ENCODE data around the gene ARHGEF16.

The ARHGEF16 gene

DNA sequence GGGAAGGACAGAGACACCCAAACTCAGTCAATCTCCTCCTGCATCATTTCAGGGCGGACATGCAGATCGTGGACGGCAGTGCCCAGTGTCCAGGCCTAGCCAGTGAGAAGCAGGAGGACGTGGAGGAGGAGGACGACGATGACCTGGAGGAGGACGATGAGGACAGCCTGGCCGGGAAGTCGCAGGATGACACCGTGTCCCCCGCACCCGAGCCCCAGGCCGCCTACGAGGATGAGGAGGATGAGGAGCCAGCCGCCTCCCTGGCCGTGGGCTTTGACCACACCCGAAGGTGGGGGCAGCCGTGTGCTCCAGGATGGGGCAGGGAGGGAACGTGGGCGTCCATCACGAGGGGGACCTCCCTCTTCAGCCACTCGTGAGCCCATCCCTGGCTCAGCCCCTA, 23.6 kb upstream of the ARHGEF16 start:
- Histone ChIP-seq H3K27me3 (ENCODE audit: control insufficient read depth, insufficient read depth, low read length) (no peaks in the 10 kb centered on the region), H3K4me1 (ENCODE audit: control insufficient read depth, insufficient read depth, low read length) (no peaks in the 10 kb centered on the region), H3K9me3 (ENCODE audit: control insufficient read depth, insufficient read depth, low read length) (no peaks in the 10 kb centered on the region), H3K27ac (ENCODE audit: low read length) (no peak overlapping the region), H3K4me3 (ENCODE audit: low read length) (no peak overlapping the region), H3K36me3 (ENCODE audit: control insufficient read depth, insufficient read depth, low read length) (no peaks in the 10 kb centered on the region; the same call in 1 of the 2 replicates)
- DNase-seq (ENCODE audit: low read depth, low spot score) = no peak
- no CpG with 5 or more reads among the region's 22 CpGs for WGBS (ENCODE audit: insufficient coverage, insufficient read length)

GRCh38 chr1:3431266-3431665, 23.2 kb upstream of the ARHGEF16 start:
- Histone ChIP-seq H3K9me3 (ENCODE audit: control insufficient read depth, insufficient read depth, low read length) (no peaks in the 10 kb centered on the region), H3K27me3 (ENCODE audit: control insufficient read depth, insufficient read depth, low read length) (no peaks in the 10 kb centered on the region), H3K36me3 (ENCODE audit: control insufficient read depth, insufficient read depth, low read length) (no peaks in the 10 kb centered on the region; the same call in 1 of the 2 replicates), H3K27ac (ENCODE audit: low read length) (no peak overlapping the region), H3K4me1 (ENCODE audit: control insufficient read depth, insufficient read depth, low read length) (no peaks in the 10 kb centered on the region), H3K4me3 (ENCODE audit: low read length) (no peak overlapping the region)
- no peak for DNase-seq (ENCODE audit: low read depth, low spot score)
- WGBS (ENCODE audit: insufficient coverage, insufficient read length) = no CpG with 5 or more reads among the region's 12 CpGs

DNA sequence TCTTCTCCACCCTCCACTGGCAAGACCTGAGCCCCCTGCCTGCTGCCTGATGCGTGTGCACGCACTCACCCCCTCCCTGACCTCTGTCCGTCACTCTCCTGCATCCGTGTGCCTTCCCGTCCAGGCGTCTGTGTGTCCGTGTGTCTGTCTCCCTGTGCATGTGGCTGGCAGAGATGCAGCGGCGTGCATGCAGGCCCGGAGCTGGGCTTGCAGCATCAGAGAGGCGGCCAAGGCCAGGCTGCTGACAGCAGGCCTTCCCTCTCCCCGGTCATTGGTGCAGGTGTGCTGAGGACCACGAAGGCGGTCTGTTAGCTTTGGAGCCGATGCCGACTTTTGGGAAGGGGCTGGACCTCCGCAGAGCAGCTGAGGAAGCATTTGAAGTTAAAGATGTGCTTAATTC, 22.8 kb upstream of the ARHGEF16 start:
- Histone ChIP-seq H3K27ac (ENCODE audit: low read length) (no peak overlapping the region), H3K4me3 (ENCODE audit: low read length) (no peak overlapping the region), H3K4me1 (ENCODE audit: control insufficient read depth, insufficient read depth, low read length) (no peaks in the 10 kb centered on the region), H3K9me3 (ENCODE audit: control insufficient read depth, insufficient read depth, low read length) (no peaks in the 10 kb centered on the region), H3K36me3 (ENCODE audit: control insufficient read depth, insufficient read depth, low read length) (no peaks in the 10 kb centered on the region; the same call in 1 of the 2 replicates), H3K27me3 (ENCODE audit: control insufficient read depth, insufficient read depth, low read length) (no peaks in the 10 kb centered on the region)
- WGBS (ENCODE audit: insufficient coverage, insufficient read length) = no CpG with 5 or more reads among the region's 17 CpGs
- DNase-seq (ENCODE audit: low read depth, low spot score) = no peak

DNA sequence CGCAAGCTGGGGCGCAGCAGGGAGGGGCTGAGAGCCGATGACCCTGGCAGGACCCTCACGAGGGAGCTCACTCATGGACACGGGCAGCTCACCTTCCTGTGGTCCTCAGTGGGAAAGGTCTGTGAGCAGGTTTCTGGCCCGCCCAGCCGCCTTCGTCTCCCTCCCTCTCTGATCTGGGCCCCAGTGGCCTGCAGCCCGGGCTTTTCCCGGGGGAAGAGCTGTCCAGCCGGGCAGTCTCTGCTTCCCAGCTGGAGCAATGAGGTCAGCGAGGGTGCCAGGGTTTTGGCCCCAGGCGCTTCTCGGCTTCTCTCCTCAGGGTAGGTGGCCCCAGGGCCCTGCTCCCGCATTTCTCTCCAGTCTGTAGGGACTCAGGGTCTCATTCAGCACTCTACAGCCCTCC, 22.2 kb upstream of the ARHGEF16 start:
- Histone ChIP-seq H3K4me3 (ENCODE audit: low read length) (no peak overlapping the region), H3K36me3 (ENCODE audit: control insufficient read depth, insufficient read depth, low read length) (no peaks in the 10 kb centered on the region; the same call in 1 of the 2 replicates), H3K9me3 (ENCODE audit: control insufficient read depth, insufficient read depth, low read length) (no peaks in the 10 kb centered on the region), H3K4me1 (ENCODE audit: control insufficient read depth, insufficient read depth, low read length) (no peaks in the 10 kb centered on the region), H3K27me3 (ENCODE audit: control insufficient read depth, insufficient read depth, low read length) (no peaks in the 10 kb centered on the region), H3K27ac (ENCODE audit: low read length) (no peak overlapping the region)
- DNase-seq (ENCODE audit: low read depth, low spot score) = no peak
- no CpG with 5 or more reads among the region's 15 CpGs for WGBS (ENCODE audit: insufficient coverage, insufficient read length)

DNA sequence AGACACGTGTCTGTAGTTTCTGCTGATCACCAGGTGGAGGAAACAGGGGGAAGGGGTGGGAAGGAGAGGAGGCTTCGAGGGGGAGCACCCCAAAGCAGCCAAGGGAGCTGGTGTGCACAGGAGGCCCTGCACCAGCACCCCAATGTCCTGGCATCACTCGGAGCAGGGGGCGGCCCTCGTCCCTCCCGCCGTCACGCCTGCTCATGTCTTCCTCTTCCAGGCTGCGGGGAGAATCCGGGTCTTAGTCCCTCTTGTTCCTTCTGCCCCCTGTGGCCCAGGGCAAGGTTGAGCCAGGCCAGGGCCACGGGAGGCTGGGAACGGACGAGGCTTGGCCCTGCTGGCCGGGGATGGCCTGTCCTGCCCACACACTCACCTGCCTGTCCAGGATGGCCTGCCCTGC, 21.4 kb upstream of the ARHGEF16 start:
- no CpG with 5 or more reads among the region's 14 CpGs for WGBS (ENCODE audit: insufficient coverage, insufficient read length)
- H3K9me3 ChIP-seq (ENCODE audit: control insufficient read depth, insufficient read depth, low read length) = no peaks in the 10 kb centered on the region
- no peak for DNase-seq (ENCODE audit: low read depth, low spot score)
- H3K27ac ChIP-seq (ENCODE audit: low read length) = no peak overlapping the region
- H3K4me1 ChIP-seq (ENCODE audit: control insufficient read depth, insufficient read depth, low read length) = no peaks in the 10 kb centered on the region
- no peaks in the 10 kb centered on the region for H3K27me3 ChIP-seq (ENCODE audit: control insufficient read depth, insufficient read depth, low read length)
- no peak overlapping the region for H3K4me3 ChIP-seq (ENCODE audit: low read length)
- H3K36me3 ChIP-seq (ENCODE audit: control insufficient read depth, insufficient read depth, low read length) = no peaks in the 10 kb centered on the region; the same call in 1 of the 2 replicates

DNA sequence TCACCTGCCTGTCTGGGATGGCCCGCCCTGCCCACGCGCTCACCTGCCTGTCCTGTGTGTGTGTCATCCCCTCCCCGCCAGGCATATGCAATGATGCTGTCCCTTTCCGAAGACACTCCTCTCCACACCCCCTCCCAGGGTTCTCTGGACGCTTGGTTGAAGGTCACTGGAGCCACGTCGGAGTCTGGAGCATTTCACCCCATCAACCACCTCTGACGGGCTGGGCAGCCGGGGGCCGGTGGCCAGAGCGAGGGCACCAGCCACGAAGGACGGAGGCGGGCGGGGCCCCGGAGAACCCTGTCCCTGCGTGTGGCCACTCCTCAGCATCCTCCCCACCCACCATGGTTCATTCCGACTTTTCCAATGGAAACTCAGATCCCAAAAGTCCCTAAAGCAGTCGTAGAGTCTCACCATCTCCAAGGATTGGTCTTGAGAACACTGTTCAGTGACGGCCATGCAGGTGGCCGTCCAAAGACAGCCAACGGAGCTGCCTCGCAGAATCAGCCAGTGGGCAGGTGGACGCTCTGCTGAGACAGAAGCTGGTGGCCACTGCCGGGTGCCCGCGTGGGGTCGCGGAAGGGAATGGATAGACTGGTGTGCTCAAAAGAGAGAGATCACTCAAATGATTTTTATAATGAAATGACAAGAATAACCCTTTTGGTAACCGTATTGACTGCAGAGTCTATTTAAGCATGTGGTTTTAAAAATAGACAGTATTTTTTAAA, 20.7 kb upstream of the ARHGEF16 start:
- Histone ChIP-seq H3K4me1 (ENCODE audit: control insufficient read depth, insufficient read depth, low read length) (no peaks in the 10 kb centered on the region), H3K4me3 (ENCODE audit: low read length) (no peak overlapping the region), H3K9me3 (ENCODE audit: control insufficient read depth, insufficient read depth, low read length) (no peaks in the 10 kb centered on the region), H3K36me3 (ENCODE audit: control insufficient read depth, insufficient read depth, low read length) (no peaks in the 10 kb centered on the region; the same call in 1 of the 2 replicates), H3K27me3 (ENCODE audit: control insufficient read depth, insufficient read depth, low read length) (no peaks in the 10 kb centered on the region), H3K27ac (ENCODE audit: low read length) (no peak overlapping the region)
- no peak for DNase-seq (ENCODE audit: low read depth, low spot score)
- WGBS (ENCODE audit: insufficient coverage, insufficient read length) = no CpG with 5 or more reads among the region's 31 CpGs

DNA sequence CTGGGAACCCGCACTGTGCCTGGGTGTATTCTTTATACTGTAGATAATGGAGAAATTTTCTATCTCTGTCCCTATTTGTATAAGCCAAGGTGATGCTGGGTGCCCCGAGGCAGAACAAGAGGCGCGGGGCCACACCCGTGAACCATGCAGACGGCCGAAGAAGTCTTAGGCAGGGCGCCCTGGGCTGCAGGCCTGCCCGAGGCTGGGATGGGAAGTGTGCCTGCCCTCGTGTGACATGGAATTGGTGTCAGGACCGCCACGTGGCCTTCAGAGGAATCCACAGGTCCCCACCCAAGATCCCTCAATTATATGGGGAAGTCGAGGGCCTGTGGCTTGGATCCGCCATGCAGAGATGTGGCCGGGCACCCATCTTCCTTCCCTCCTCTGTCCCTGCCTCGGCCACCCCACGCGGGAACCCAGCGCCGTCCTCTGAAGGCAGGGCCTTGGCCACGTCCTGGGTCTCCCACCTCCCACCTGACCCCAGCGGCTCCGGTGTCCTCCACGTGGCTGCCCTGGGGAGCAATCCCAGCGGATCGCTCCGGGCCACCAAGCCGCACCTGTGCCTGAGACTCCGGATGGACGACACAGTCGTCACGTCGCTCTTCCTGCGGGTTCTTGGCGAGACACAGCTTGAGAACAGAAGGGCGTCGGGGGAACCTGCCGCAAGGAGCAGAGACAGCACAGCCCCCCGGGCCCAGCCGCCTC, 19.9 kb upstream of the ARHGEF16 start:
- H3K4me1 ChIP-seq (ENCODE audit: control insufficient read depth, insufficient read depth, low read length) = no peaks in the 10 kb centered on the region
- H3K27ac ChIP-seq (ENCODE audit: low read length) = no peak overlapping the region
- no peaks in the 10 kb centered on the region for H3K27me3 ChIP-seq (ENCODE audit: control insufficient read depth, insufficient read depth, low read length)
- H3K36me3 ChIP-seq (ENCODE audit: control insufficient read depth, insufficient read depth, low read length) = no peaks in the 10 kb centered on the region; the same call in 1 of the 2 replicates
- no peak for DNase-seq (ENCODE audit: low read depth, low spot score)
- WGBS (ENCODE audit: insufficient coverage, insufficient read length) = no CpG with 5 or more reads among the region's 40 CpGs
- no peak overlapping the region for H3K4me3 ChIP-seq (ENCODE audit: low read length)
- H3K9me3 ChIP-seq (ENCODE audit: control insufficient read depth, insufficient read depth, low read length) = no peaks in the 10 kb centered on the region

GRCh38 chr1:3435666-3436065, 18.8 kb upstream of the ARHGEF16 start:
- no peaks in the 10 kb centered on the region for H3K9me3 ChIP-seq (ENCODE audit: control insufficient read depth, insufficient read depth, low read length)
- no CpG with 5 or more reads among the region's 21 CpGs for WGBS (ENCODE audit: insufficient coverage, insufficient read length)
- no peaks in the 10 kb centered on the region for H3K4me1 ChIP-seq (ENCODE audit: control insufficient read depth, insufficient read depth, low read length)
- H3K27me3 ChIP-seq (ENCODE audit: control insufficient read depth, insufficient read depth, low read length) = no peaks in the 10 kb centered on the region
- no peaks in the 10 kb centered on the region; the same call in 1 of the 2 replicates for H3K36me3 ChIP-seq (ENCODE audit: control insufficient read depth, insufficient read depth, low read length)
- DNase-seq (ENCODE audit: low read depth, low spot score) = no peak
- no peak overlapping the region for H3K27ac ChIP-seq (ENCODE audit: low read length)
- no peak overlapping the region for H3K4me3 ChIP-seq (ENCODE audit: low read length)

GRCh38 chr1:3436451-3436850, 18.0 kb upstream of the ARHGEF16 start:
- WGBS (ENCODE audit: insufficient coverage, insufficient read length) = no CpG with 5 or more reads among the region's 11 CpGs
- Histone ChIP-seq H3K27ac (ENCODE audit: low read length) (no peak overlapping the region), H3K9me3 (ENCODE audit: control insufficient read depth, insufficient read depth, low read length) (no peaks in the 10 kb centered on the region), H3K4me1 (ENCODE audit: control insufficient read depth, insufficient read depth, low read length) (no peaks in the 10 kb centered on the region), H3K36me3 (ENCODE audit: control insufficient read depth, insufficient read depth, low read length) (no peaks in the 10 kb centered on the region; the same call in 1 of the 2 replicates), H3K4me3 (ENCODE audit: low read length) (no peak overlapping the region), H3K27me3 (ENCODE audit: control insufficient read depth, insufficient read depth, low read length) (no peaks in the 10 kb centered on the region)
- no peak for DNase-seq (ENCODE audit: low read depth, low spot score)

GRCh38 chr1:3436901-3437300, 17.6 kb upstream of the ARHGEF16 start:
- Histone ChIP-seq H3K36me3 (ENCODE audit: control insufficient read depth, insufficient read depth, low read length) (no peaks in the 10 kb centered on the region; the same call in 1 of the 2 replicates), H3K4me1 (ENCODE audit: control insufficient read depth, insufficient read depth, low read length) (no peaks in the 10 kb centered on the region), H3K4me3 (ENCODE audit: low read length) (no peak overlapping the region), H3K9me3 (ENCODE audit: control insufficient read depth, insufficient read depth, low read length) (no peaks in the 10 kb centered on the region), H3K27me3 (ENCODE audit: control insufficient read depth, insufficient read depth, low read length) (no peaks in the 10 kb centered on the region), H3K27ac (ENCODE audit: low read length) (no peak overlapping the region)
- WGBS (ENCODE audit: insufficient coverage, insufficient read length) = no CpG with 5 or more reads among the region's 14 CpGs
- no peak for DNase-seq (ENCODE audit: low read depth, low spot score)

Measured in iPS DF 6.9 (cell line).